ENCODE results near the gene POTEB2.
"Not testable (repeated sequence)": the region's sequence is repeated elsewhere in the genome, so short reads cannot be mapped to it uniquely, and the experiment has no call there.

Gene POTEB2

GRCh38 chr15:20866214-20866613 is at the start of gene POTEB2:
Gene POTEB2, minus strand, starts transcription at chr15:20866314. Its CDS starts 33 bp downstream, at chr15:20866281.
- not testable (repeated sequence) for DNase-seq (ENCODE audit: low read depth in 2 of 2)

GRCh38 chr15:20879916-20880315 is 13.8 kb upstream of the POTEB2 start:
- not testable (repeated sequence) for DNase-seq (ENCODE audit: low read depth in 2 of 2)

GRCh38 chr15:20878464-20878863 is 12.3 kb upstream of the POTEB2 start:
- not testable (repeated sequence) for DNase-seq (ENCODE audit: low read depth in 2 of 2)

- DNase-seq (ENCODE audit: low read depth in 2 of 2): not testable (repeated sequence)
Observed at GRCh38 chr15:20877819-20878218, 11.7 kb upstream of the POTEB2 start.
